Memory B cell (primary cell): ENCODE measurements around the gene INTS7.
"Not testable (repeated sequence)": the region's sequence is repeated elsewhere in the genome, so short reads cannot be mapped to it uniquely, and the experiment has no call there.

Experiments used
- ATAC-seq: fragments of 150-1000 bp; cut with Tn5 transposase; 2 replicates; pipeline ENCODE4 v1.10.0; 2021; ENCODE audit warnings: low read depth, mild to moderate bottlenecking, moderate library complexity
- DNase-seq, 2 donors: peaks; one replicate each; pipeline ENCODE4 v3.0.0; 2022; ENCODE audit warnings: low spot score in 2 of 2
- H3K27ac Mint-ChIP-seq: one replicate; pipeline ENCODE4 v1.8.0; 2022; ENCODE audit warnings: mild to moderate bottlenecking, moderate library complexity, mixed read lengths
- H3K27me3 Mint-ChIP-seq: one replicate; pipeline ENCODE4 v1.8.0; 2022; ENCODE audit warnings: mixed read lengths
- H3K36me3 Mint-ChIP-seq: one replicate; pipeline ENCODE4 v1.8.0; 2022; ENCODE audit warnings: mild to moderate bottlenecking, mixed read lengths
- H3K4me1 Mint-ChIP-seq: one replicate; pipeline ENCODE4 v1.8.0; 2022; ENCODE audit warnings: mixed read lengths
- H3K4me3 Mint-ChIP-seq: one replicate; pipeline ENCODE4 v1.8.0; 2022; ENCODE audit warnings: mild to moderate bottlenecking, moderate library complexity, mixed read lengths
- H3K9me3 Mint-ChIP-seq: one replicate; pipeline ENCODE4 v1.8.0; 2022; ENCODE audit warnings: mixed read lengths

INTS7 gene

DNA sequence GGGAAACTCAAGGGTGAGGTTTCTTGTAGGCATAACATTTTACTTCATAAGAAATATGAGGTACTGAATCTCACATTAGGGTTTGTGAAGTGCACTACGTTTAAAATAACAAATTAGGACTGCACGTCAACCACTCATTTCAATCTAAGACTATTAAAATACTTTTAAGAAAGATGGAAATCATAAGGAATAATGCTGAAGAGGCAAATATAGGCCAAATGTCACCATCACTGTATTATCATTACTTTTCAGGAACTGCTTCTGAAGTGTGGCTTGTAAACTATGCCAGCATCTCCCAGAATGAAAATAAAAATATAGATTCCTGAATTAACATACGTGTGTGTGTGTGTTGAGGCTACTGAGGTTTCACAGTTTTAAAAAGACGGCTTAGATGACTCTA is 56.8 kb downstream of the INTS7 start:
- Mint-ChIP-seq H3K4me3 (no peak overlapping the region), H3K9me3 (no peaks in the 10 kb centered on the region), H3K27ac (no peak overlapping the region), H3K27me3 (no peaks in the 10 kb centered on the region), H3K36me3 (peaks cover 22% of the 10 kb centered on the region), H3K4me1 (no peaks in the 10 kb centered on the region)
- DNase-seq (no peak), ATAC-seq (no peak)

DNA sequence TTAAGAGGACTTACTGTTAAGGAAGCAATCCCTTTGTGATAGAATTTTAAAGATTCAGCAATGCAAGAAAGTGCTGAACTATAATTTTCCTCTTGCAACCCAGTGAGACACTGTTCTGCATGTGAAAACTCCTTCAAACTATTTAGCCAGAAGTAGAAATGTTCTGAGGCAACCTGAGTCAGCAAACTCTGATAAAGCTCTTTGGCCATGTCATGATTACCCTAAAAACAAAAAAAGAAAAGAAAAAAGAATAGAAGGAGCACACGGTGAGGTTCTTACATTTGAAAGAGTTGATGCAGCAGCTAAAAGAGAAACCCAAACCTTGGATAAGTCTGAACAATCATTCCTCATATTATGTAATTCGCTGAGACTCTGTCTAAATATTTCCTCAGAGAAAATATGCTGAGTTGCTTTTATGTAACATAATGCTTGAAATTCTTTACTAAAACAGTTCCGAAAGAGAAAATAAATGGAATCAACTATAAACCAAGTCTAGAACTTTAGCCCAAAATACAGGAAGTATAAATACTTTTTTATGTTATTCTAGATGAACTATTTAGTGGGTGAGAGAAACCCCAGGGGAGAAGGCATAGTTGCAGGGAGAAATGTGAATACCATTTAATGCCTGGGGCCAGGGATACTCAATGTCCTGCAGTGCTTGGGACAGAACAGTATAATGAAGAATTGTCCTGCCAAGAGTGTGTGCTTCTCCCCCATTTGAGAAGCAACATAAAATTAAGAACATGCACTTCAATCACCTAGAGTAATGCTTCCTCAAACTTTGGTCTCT is 60.0 kb downstream of the INTS7 start:
- Mint-ChIP-seq H3K27me3 (no peaks in the 10 kb centered on the region), H3K9me3 (no peaks in the 10 kb centered on the region), H3K4me3 (no peak overlapping the region), H3K4me1 (no peaks in the 10 kb centered on the region), H3K36me3 (peaks cover 19% of the 10 kb centered on the region), H3K27ac (no peak overlapping the region)
- ATAC-seq (no peak), DNase-seq (no peak)

GRCh38 chr1:211973541-211973940 is 61.8 kb downstream of the INTS7 start:
- no peak for ATAC-seq
- Mint-ChIP-seq H3K4me1 (no peaks in the 10 kb centered on the region), H3K27me3 (no peaks in the 10 kb centered on the region), H3K4me3 (no peak overlapping the region), H3K9me3 (no peaks in the 10 kb centered on the region), H3K27ac (no peak overlapping the region), H3K36me3 (peaks cover 12% of the 10 kb centered on the region)
- no peak for DNase-seq

- peaks cover 4% of the 10 kb centered on the region for H3K9me3 Mint-ChIP-seq
- DNase-seq (no peak), ATAC-seq (no peak)
- H3K27me3 Mint-ChIP-seq: no peaks in the 10 kb centered on the region
- no peak overlapping the region for H3K4me3 Mint-ChIP-seq
- H3K4me1 Mint-ChIP-seq: peaks cover 15% of the 10 kb centered on the region
- H3K36me3 Mint-ChIP-seq: peaks cover 23% of the 10 kb centered on the region
- no peak overlapping the region for H3K27ac Mint-ChIP-seq
Observed at GRCh38 chr1:211968200-211968834, 67.0 kb downstream of the INTS7 start.

- no peaks in the 10 kb centered on the region for H3K27me3 Mint-ChIP-seq
- peaks cover 15% of the 10 kb centered on the region for H3K4me1 Mint-ChIP-seq
- no peak overlapping the region for H3K4me3 Mint-ChIP-seq
- DNase-seq: no peak
- ATAC-seq: no peak
- H3K9me3 Mint-ChIP-seq: peaks cover 4% of the 10 kb centered on the region
- H3K27ac Mint-ChIP-seq: no peak overlapping the region
- peaks cover 28% of the 10 kb centered on the region for H3K36me3 Mint-ChIP-seq
Observed at GRCh38 chr1:211967704-211968103, 67.7 kb downstream of the INTS7 start.

- H3K4me3 Mint-ChIP-seq: no peak overlapping the region
- peaks cover 15% of the 10 kb centered on the region for H3K4me1 Mint-ChIP-seq
- H3K27me3 Mint-ChIP-seq: no peaks in the 10 kb centered on the region
- H3K36me3 Mint-ChIP-seq: peaks cover 39% of the 10 kb centered on the region
- DNase-seq: no peak
- no peak overlapping the region for H3K27ac Mint-ChIP-seq
- peaks cover 4% of the 10 kb centered on the region for H3K9me3 Mint-ChIP-seq
- peak; percentile 69 for ATAC-seq
Observed at GRCh38 chr1:211965108-211965805, 70.1 kb downstream of the INTS7 start.

DNA sequence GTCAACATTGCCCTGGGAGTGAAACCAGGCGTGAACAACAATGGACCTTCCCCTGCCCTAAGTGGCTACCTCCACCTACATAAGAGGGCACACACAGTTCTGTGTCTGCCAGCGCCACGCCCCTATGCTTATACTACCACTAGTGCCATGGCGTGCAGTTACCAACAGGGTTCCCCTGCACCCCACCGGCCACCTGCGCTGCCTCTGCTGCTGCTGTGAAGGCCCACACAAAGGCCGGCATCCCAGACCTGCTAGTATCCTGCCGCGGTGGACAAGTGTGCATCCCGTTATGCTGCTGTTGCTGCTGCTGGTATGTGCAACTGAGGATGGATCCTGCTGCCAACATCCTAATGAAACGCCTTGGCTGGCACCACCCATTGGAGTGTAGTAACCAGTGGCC is 75.7 kb downstream of the INTS7 start:
- Mint-ChIP-seq H3K4me3 (no peak overlapping the region), H3K4me1 (peaks cover 7% of the 10 kb centered on the region), H3K27ac (no peak overlapping the region), H3K36me3 (peaks cover 38% of the 10 kb centered on the region), H3K27me3 (no peaks in the 10 kb centered on the region), H3K9me3 (no peaks in the 10 kb centered on the region)
- ATAC-seq (no peak), DNase-seq (no peak)

- no peak overlapping the region for H3K4me3 Mint-ChIP-seq
- H3K27ac Mint-ChIP-seq: no peak overlapping the region
- H3K36me3 Mint-ChIP-seq: peaks cover 35% of the 10 kb centered on the region
- peaks cover 5% of the 10 kb centered on the region for H3K4me1 Mint-ChIP-seq
- ATAC-seq (no peak), DNase-seq (no peak)
- no peaks in the 10 kb centered on the region for H3K27me3 Mint-ChIP-seq
- H3K9me3 Mint-ChIP-seq: no peaks in the 10 kb centered on the region
Observed at GRCh38 chr1:211959221-211959620, 76.1 kb downstream of the INTS7 start.

DNA sequence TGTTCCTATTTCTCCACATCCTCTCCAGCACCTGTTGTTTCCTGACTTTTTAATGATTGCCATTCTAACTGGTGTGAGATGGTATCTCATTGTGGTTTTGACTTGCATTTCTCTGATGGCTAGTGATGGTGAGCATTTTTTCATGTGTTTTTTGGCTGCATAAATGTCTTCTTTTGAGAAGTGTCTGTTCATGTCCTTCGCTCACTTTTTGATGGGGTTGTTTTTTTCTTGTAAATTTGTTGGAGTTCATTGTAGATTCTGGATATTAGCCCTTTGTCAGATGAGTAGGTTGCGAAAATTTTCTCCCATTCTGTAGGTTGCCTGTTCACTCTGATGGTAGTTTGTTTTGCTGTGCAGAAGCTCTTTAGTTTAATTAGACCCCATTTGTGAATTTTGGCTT is 81.3 kb downstream of the INTS7 start:
- not testable (repeated sequence) for H3K27ac Mint-ChIP-seq, H3K4me3 Mint-ChIP-seq, H3K27me3 Mint-ChIP-seq, H3K4me1 Mint-ChIP-seq, ATAC-seq, DNase-seq, H3K9me3 Mint-ChIP-seq
- H3K36me3 Mint-ChIP-seq: peaks cover 12% of the 10 kb centered on the region

GRCh38 chr1:211953543-211953942 is 81.8 kb downstream of the INTS7 start:
- not testable (repeated sequence) for H3K27me3 Mint-ChIP-seq, ATAC-seq

GRCh38 chr1:211952299-211952698 is 83.1 kb downstream of the INTS7 start:
- no peak overlapping the region for H3K4me3 Mint-ChIP-seq
- peaks cover 8% of the 10 kb centered on the region for H3K36me3 Mint-ChIP-seq
- no peaks in the 10 kb centered on the region for H3K27me3 Mint-ChIP-seq
- DNase-seq: no peak
- ATAC-seq: no peak
- no peak overlapping the region for H3K27ac Mint-ChIP-seq
- no peaks in the 10 kb centered on the region for H3K9me3 Mint-ChIP-seq
- H3K4me1 Mint-ChIP-seq: no peaks in the 10 kb centered on the region

More at GRCh38 chr1:211953543-211953942, 81.8 kb downstream of the INTS7 start:
- H3K9me3 Mint-ChIP-seq, H3K36me3 Mint-ChIP-seq, DNase-seq, H3K27ac Mint-ChIP-seq, H3K4me1 Mint-ChIP-seq, H3K4me3 Mint-ChIP-seq: not testable (repeated sequence)

DNA sequence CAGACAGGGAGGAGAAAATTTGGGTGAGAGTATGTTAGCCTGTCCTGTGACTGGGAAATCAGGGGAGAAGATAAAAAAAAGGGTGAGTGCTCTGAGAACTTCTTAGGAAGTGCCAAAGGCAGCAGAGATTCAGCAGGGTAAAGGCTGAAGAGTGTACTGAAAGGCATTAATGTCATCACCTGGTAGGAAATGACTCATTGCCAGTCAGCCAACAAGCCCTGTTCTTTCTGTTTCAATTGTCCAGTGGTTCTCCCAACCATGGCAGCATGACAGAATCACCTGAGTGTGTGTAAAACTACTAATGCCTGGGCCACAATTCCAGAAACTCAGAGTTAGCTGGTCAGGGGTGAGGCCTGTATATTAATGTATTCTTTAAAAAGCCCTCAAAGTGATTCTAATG is 83.5 kb downstream of the INTS7 start:
- DNase-seq: no peak
- H3K36me3 Mint-ChIP-seq: peaks cover 7% of the 10 kb centered on the region
- H3K4me3 Mint-ChIP-seq: no peak overlapping the region
- H3K27ac Mint-ChIP-seq: no peak overlapping the region
- no peaks in the 10 kb centered on the region for H3K9me3 Mint-ChIP-seq
- H3K4me1 Mint-ChIP-seq: no peaks in the 10 kb centered on the region
- H3K27me3 Mint-ChIP-seq: no peaks in the 10 kb centered on the region
- no peak for ATAC-seq

- Mint-ChIP-seq H3K27me3 (no peaks in the 10 kb centered on the region), H3K4me3 (no peak overlapping the region), H3K4me1 (no peaks in the 10 kb centered on the region), H3K27ac (no peak overlapping the region), H3K9me3 (no peaks in the 10 kb centered on the region), H3K36me3 (peaks cover 10% of the 10 kb centered on the region)
- no peak for DNase-seq
- no peak for ATAC-seq
Observed at GRCh38 chr1:211948377-211948776, 87.0 kb downstream of the INTS7 start.
